GM23338 (cell line): ENCODE measurements around the gene KLHL17. TPM values are rescaled to one million over a fixed set of nuclear protein-coding genes. Genes with fewer than 3 reads are reported as not detected.

Experiments
- ATAC-seq: fragments of 200-7000 bp; cut with Tn5 transposase; 3 replicates; pipeline ENCODE4 v1.9.1; 2020
- DNase-seq: peaks from one replicate; pipeline ENCODE4 v3.0.0-alpha.2; 2015; ENCODE audit warnings: low spot score
- H2AFZ ChIP-seq: fragments of 200-600 bp; sonication (generic); 2 replicates; pipeline ENCODE4 v1.8.0; 2016; ENCODE audit warnings: antibody characterized with exemption, mild to moderate bottlenecking, moderate library complexity
- H3F3A ChIP-seq: fragments of 200-600 bp; sonication (generic); replicated peaks from 2 replicates; pipeline ENCODE4 v1.8.0; 2017; ENCODE audit warnings: antibody characterized with exemption, mixed run types, low read depth
- H3K27ac ChIP-seq: fragments of 200-600 bp; sonication (generic); 2 replicates; pipeline ENCODE4 v1.6.1; 2016; ENCODE audit warnings: low read depth
- H3K27me3 ChIP-seq: fragments of 200-600 bp; sonication (generic); 2 replicates; pipeline ENCODE4 v1.8.0; 2016; ENCODE audit warnings: mild to moderate bottlenecking, mixed run types, moderate library complexity; ENCODE audit not compliant: insufficient read depth
- H3K36me3 ChIP-seq: fragments of 200-600 bp; sonication (generic); 2 replicates; pipeline ENCODE4 v1.8.0; 2016; ENCODE audit warnings: mild to moderate bottlenecking; ENCODE audit not compliant: insufficient read depth
- H3K4me1 ChIP-seq: fragments of 200-600 bp; sonication (generic); 2 replicates; pipeline ENCODE4 v1.8.0; 2016; ENCODE audit warnings: mild to moderate bottlenecking, moderate library complexity; ENCODE audit not compliant: insufficient read depth
- H3K4me2 ChIP-seq: fragments of 200-600 bp; sonication (generic); 2 replicates; pipeline ENCODE4 v1.7.1; 2017; ENCODE audit warnings: mixed run types
- H3K4me3 ChIP-seq: fragments of 200-600 bp; sonication (generic); 2 replicates; pipeline ENCODE4 v1.6.1; 2016; ENCODE audit warnings: mixed run types
- H3K79me2 ChIP-seq: fragments of 200-600 bp; sonication (generic); replicated peaks from 2 replicates; pipeline ENCODE4 v1.8.0; 2017; ENCODE audit warnings: mild to moderate bottlenecking; ENCODE audit not compliant: insufficient read depth
- H3K9me2 ChIP-seq: fragments of 200-600 bp; sonication (generic); 2 replicates; pipeline ENCODE4 v1.8.0; 2017; ENCODE audit not compliant: insufficient read depth
- H4K20me1 ChIP-seq: fragments of 200-600 bp; sonication (generic); replicated peaks from 2 replicates; pipeline ENCODE4 v1.8.0; 2017; ENCODE audit warnings: mild to moderate bottlenecking; ENCODE audit not compliant: insufficient read depth
- H3K27ac Mint-ChIP-seq: 2 replicates; pipeline ENCODE4 v1.8.0; 2020; ENCODE audit warnings: inconsistent platforms, mild to moderate bottlenecking, moderate library complexity, mixed read lengths
- H3K27me3 Mint-ChIP-seq: 3 replicates; pipeline ENCODE4 v1.8.0; 2022; ENCODE audit warnings: low read depth, mild to moderate bottlenecking, moderate library complexity, mixed read lengths, inconsistent platforms; ENCODE audit not compliant: insufficient read depth, poor library complexity
- H3K36me3 Mint-ChIP-seq: 3 replicates; pipeline ENCODE4 v1.8.0; 2021; ENCODE audit warnings: low read depth, mild to moderate bottlenecking, inconsistent platforms, moderate library complexity, mixed read lengths
- H3K4me1 Mint-ChIP-seq: 3 replicates; pipeline ENCODE4 v1.8.0; 2020; ENCODE audit warnings: mild to moderate bottlenecking, inconsistent platforms, mixed read lengths
- H3K4me3 Mint-ChIP-seq: 3 replicates; pipeline ENCODE4 v1.8.0; 2021; ENCODE audit warnings: moderate library complexity, mild to moderate bottlenecking, inconsistent platforms, mixed read lengths
- H3K9me3 Mint-ChIP-seq: 3 replicates; pipeline ENCODE4 v1.8.0; 2020; ENCODE audit warnings: moderate library complexity, mild to moderate bottlenecking, inconsistent platforms, mixed read lengths
- CREB1 ChIP-seq: fragments of 250-450 bp; sonication (Bioruptor Pico); IDR thresholded peaks from 2 replicates; pipeline ENCODE4 v1.5.0; 2020; ENCODE audit warnings: low read depth, mild to moderate bottlenecking, moderate library complexity
- EZH2 ChIP-seq: fragments of 200-600 bp; sonication (generic); IDR thresholded peaks from one replicate; pipeline ENCODE4 v1.8.0; 2017; ENCODE audit warnings: antibody characterized with exemption, mild to moderate bottlenecking, low read depth; ENCODE audit not compliant: unreplicated experiment
- EZH2phosphoT487 ChIP-seq: fragments of 200-600 bp; sonication (generic); IDR thresholded peaks from one replicate; pipeline ENCODE4 v1.8.1; 2018; ENCODE audit warnings: antibody characterized with exemption; ENCODE audit not compliant: unreplicated experiment
- JUNB ChIP-seq: IDR thresholded peaks from one replicate; pipeline ENCODE4 v1.6.1; 2016; ENCODE audit warnings: antibody characterized with exemption; ENCODE audit not compliant: unreplicated experiment
- NANOG ChIP-seq: IDR thresholded peaks from 2 replicates; pipeline ENCODE4 v1.6.1; 2016; ENCODE audit warnings: antibody characterized with exemption, borderline replicate concordance
- POLR2AphosphoS5 ChIP-seq: IDR thresholded peaks from 2 replicates; pipeline ENCODE4 v1.6.1; 2016; ENCODE audit warnings: antibody characterized with exemption, low read depth
- STAT1 ChIP-seq: IDR thresholded peaks from one replicate; pipeline ENCODE4 v1.6.1; 2016; ENCODE audit warnings: antibody characterized with exemption; ENCODE audit not compliant: unreplicated experiment
- ZNF114 ChIP-seq: fragments of 250-450 bp; sonication (Bioruptor Pico); IDR thresholded peaks from 2 replicates; pipeline ENCODE4 v1.5.0; 2020; ENCODE audit warnings: mild to moderate bottlenecking, moderate library complexity
- ZNF331 ChIP-seq: fragments of 250-450 bp; sonication (Bioruptor Pico); IDR thresholded peaks from 2 replicates; pipeline ENCODE4 v1.5.0; 2020; ENCODE audit warnings: low read depth, mild to moderate bottlenecking, moderate library complexity
- polyA plus RNA-seq: library from polyadenylated mRNA; unstranded; fragments of >200 nt; fragmentation: Nextera tagmentation; extraction: Ambion mirVana; gene quantifications from 2 replicates; pipeline ENCODE4 v1.2.1, GENCODE V29; 2016
- total RNA-seq: library from RNA; depleted of rRNA; stranded (reverse); fragments of >200 nt; shearing (Covaris generic); gene quantifications from 2 replicates; pipeline ENCODE4 v1.2.3, GENCODE V29; 2014
- TF ChIP-seq, protein P1 (sequence below), 2 experiments: fragments of 200-600 bp in 1 of 2; sonication (generic) in 1 of 2; conservative IDR thresholded peaks; 2 replicates each; pipeline versions ENCODE4 v1.5.1 to v1.6.1; 2016 to 2017; ENCODE audit warnings: antibody characterized with exemption in 2 of 2, low read depth in 2 of 2, mild to moderate bottlenecking in 2 of 2, moderate library complexity in 1 of 2
- TF ChIP-seq, protein P2 (sequence below): IDR thresholded peaks from 2 replicates; pipeline ENCODE4 v1.6.1; 2016; ENCODE audit warnings: antibody characterized with exemption

KLHL17 gene
- total and polyA plus RNA-seq, 2 experiments from 2014 or later: 16.5 to 37.1 TPM

DNA sequence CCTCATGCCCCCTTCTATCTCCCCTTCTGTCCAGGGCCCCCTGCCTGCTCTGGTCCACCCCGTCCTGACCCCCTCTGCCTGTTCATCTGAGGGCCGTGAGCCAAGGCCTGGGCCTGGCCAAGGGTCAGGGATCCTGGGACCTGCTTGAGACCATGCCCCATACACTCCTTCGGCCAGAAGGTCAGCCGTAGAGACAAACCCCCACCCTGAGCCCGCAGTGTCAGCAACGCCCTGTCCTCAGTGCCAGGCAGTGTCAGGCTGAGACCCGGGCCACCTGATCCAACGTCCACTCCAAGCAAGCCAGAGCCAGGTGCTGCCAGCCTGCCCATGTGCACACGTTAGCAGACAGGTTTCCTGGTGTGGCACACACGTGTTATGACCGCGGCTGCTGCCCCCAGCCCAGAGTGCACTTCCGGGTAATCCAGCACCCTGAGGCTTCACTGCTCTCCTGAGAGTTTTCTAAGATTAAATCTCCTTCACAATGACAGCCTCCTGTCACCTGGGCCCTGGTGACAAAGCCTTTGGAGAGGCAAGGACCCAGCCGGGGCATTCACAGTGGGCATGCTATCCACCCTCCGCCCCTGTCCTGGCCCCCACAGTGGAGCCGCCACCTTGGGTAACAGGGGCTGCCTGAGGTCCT, 46.8 kb upstream of the KLHL17 start:
- peaks cover 4% of the 10 kb centered on the region; the same call in 1 of the 3 replicates for H3K9me3 Mint-ChIP-seq
- H3F3A ChIP-seq: no peaks in the 10 kb centered on the region
- H3K79me2 ChIP-seq: no peaks in the 10 kb centered on the region
- H3K27me3 Mint-ChIP-seq: peaks cover 52% of the 10 kb centered on the region
- no peak overlapping the region for H3K27ac Mint-ChIP-seq
- no peak overlapping the region for H2AFZ ChIP-seq
- H3K27ac ChIP-seq: no peak overlapping the region
- H3K4me3 ChIP-seq: no peak overlapping the region
- DNase-seq (no peak), ATAC-seq (no peak)
- no peaks in the 10 kb centered on the region for H3K9me2 ChIP-seq
- peaks cover 9% of the 10 kb centered on the region; the same call in 2 of the 3 replicates for H3K4me1 Mint-ChIP-seq
- H3K4me1 ChIP-seq: no peaks in the 10 kb centered on the region
- H4K20me1 ChIP-seq: no peaks in the 10 kb centered on the region
- no peaks in the 10 kb centered on the region for H3K36me3 ChIP-seq
- no peak overlapping the region for H3K4me3 Mint-ChIP-seq
- TF ChIP-seq, protein P1, sequence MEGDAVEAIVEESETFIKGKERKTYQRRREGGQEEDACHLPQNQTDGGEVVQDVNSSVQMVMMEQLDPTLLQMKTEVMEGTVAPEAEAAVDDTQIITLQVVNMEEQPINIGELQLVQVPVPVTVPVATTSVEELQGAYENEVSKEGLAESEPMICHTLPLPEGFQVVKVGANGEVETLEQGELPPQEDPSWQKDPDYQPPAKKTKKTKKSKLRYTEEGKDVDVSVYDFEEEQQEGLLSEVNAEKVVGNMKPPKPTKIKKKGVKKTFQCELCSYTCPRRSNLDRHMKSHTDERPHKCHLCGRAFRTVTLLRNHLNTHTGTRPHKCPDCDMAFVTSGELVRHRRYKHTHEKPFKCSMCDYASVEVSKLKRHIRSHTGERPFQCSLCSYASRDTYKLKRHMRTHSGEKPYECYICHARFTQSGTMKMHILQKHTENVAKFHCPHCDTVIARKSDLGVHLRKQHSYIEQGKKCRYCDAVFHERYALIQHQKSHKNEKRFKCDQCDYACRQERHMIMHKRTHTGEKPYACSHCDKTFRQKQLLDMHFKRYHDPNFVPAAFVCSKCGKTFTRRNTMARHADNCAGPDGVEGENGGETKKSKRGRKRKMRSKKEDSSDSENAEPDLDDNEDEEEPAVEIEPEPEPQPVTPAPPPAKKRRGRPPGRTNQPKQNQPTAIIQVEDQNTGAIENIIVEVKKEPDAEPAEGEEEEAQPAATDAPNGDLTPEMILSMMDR (conservative IDR thresholded peaks at IDR 0.05; ENCODE audit: low read depth in 2 of 2): no peak
- no peak for TF ChIP-seq ZNF331 (CRISPR knock-in tag)
- TF ChIP-seq EZH2: no peak
- no peak for TF ChIP-seq POLR2AphosphoS5
- TF ChIP-seq EZH2phosphoT487: no peak
- TF ChIP-seq CREB1: no peak
- TF ChIP-seq ZNF114 (CRISPR knock-in tag): no peak
- TF ChIP-seq, protein P2, sequence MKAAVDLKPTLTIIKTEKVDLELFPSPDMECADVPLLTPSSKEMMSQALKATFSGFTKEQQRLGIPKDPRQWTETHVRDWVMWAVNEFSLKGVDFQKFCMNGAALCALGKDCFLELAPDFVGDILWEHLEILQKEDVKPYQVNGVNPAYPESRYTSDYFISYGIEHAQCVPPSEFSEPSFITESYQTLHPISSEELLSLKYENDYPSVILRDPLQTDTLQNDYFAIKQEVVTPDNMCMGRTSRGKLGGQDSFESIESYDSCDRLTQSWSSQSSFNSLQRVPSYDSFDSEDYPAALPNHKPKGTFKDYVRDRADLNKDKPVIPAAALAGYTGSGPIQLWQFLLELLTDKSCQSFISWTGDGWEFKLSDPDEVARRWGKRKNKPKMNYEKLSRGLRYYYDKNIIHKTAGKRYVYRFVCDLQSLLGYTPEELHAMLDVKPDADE: no peak
- no peak for TF ChIP-seq NANOG
- no peak overlapping the region for H3K4me2 ChIP-seq
- peaks cover 64% of the 10 kb centered on the region for H3K27me3 ChIP-seq
- no peaks in the 10 kb centered on the region for H3K36me3 Mint-ChIP-seq

DNA sequence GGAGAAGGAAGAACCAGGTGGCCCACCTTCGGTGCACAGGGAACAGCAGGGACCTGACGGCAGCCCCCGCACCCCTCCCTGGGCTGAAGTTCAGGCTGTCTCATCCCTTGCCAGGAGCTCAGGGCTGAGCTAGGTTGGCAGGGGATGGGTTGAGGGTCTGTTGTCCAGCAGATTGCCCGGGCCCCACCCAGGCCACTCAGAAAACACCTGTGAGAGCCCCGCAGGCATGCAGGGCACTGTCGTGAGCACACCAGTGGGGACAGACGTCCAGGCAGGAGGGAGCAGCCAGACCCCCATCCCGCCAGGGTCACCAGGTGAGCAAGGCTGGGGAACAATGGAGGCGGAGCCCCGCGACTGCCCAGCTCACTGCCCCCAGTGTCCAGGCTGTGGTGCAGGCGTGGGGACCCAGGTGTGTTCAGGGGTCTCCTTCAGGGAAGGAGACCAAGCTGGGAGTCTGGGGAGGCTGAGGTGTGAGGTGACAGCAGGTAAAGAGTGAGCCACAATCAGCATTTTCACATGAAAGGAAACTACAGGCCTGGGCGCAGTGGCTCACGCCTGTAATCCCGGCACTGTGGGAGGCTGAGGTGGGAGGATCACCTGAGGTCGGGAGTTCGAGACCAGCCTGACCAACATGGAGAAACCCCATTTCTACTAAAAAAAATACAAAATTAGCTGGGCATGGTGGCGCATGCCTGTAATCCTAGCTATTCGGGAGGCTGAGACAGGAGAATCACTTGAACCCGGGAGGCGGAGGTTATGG, 46.1 kb upstream of the KLHL17 start:
- H3K36me3 ChIP-seq: no peaks in the 10 kb centered on the region
- H4K20me1 ChIP-seq: no peaks in the 10 kb centered on the region
- Mint-ChIP-seq H3K9me3 (peaks cover 4% of the 10 kb centered on the region; the same call in 1 of the 3 replicates), H3K36me3 (no peaks in the 10 kb centered on the region), H3K27me3 (peaks cover 54% of the 10 kb centered on the region), H3K4me1 (peaks cover 9% of the 10 kb centered on the region; the same call in 2 of the 3 replicates), H3K27ac (no peak overlapping the region), H3K4me3 (no peak overlapping the region)
- H3K27ac ChIP-seq: no peak overlapping the region
- DNase-seq (no peak), ATAC-seq (no peak)
- H2AFZ ChIP-seq: no peak overlapping the region
- H3K4me1 ChIP-seq: no peaks in the 10 kb centered on the region
- H3K4me3 ChIP-seq: no peak overlapping the region
- H3K4me2 ChIP-seq: no peak overlapping the region
- H3K9me2 ChIP-seq: no peaks in the 10 kb centered on the region
- H3K27me3 ChIP-seq: peaks cover 71% of the 10 kb centered on the region
- H3K79me2 ChIP-seq: no peaks in the 10 kb centered on the region
- no peaks in the 10 kb centered on the region for H3F3A ChIP-seq
- TF ChIP-seq ZNF331 (CRISPR knock-in tag): no peak
- TF ChIP-seq EZH2phosphoT487: no peak
- no peak for TF ChIP-seq EZH2
- TF ChIP-seq STAT1: no peak
- TF ChIP-seq, protein P2: no peak
- no peak for TF ChIP-seq JUNB
- no peak for TF ChIP-seq NANOG
- TF ChIP-seq CREB1: no peak
- no peak for TF ChIP-seq POLR2AphosphoS5
- no peak for TF ChIP-seq ZNF114 (CRISPR knock-in tag)
- TF ChIP-seq, protein P1 (conservative IDR thresholded peaks at IDR 0.05; ENCODE audit: low read depth in 2 of 2): no peak
